Memory B cell (primary cell): ENCODE measurements around the gene C11orf86.

Experiments
- ATAC-seq: fragments of 150-1000 bp; cut with Tn5 transposase; 2 replicates; pipeline ENCODE4 v1.10.0; 2021; ENCODE audit warnings: low read depth, mild to moderate bottlenecking, moderate library complexity
- DNase-seq, 2 donors: peaks; one replicate each; pipeline ENCODE4 v3.0.0; 2022; ENCODE audit warnings: low spot score in 2 of 2
- H3K27ac Mint-ChIP-seq: one replicate; pipeline ENCODE4 v1.8.0; 2022; ENCODE audit warnings: mild to moderate bottlenecking, moderate library complexity, mixed read lengths
- H3K27me3 Mint-ChIP-seq: one replicate; pipeline ENCODE4 v1.8.0; 2022; ENCODE audit warnings: mixed read lengths
- H3K36me3 Mint-ChIP-seq: one replicate; pipeline ENCODE4 v1.8.0; 2022; ENCODE audit warnings: mild to moderate bottlenecking, mixed read lengths
- H3K4me1 Mint-ChIP-seq: one replicate; pipeline ENCODE4 v1.8.0; 2022; ENCODE audit warnings: mixed read lengths
- H3K4me3 Mint-ChIP-seq: one replicate; pipeline ENCODE4 v1.8.0; 2022; ENCODE audit warnings: mild to moderate bottlenecking, moderate library complexity, mixed read lengths
- H3K9me3 Mint-ChIP-seq: one replicate; pipeline ENCODE4 v1.8.0; 2022; ENCODE audit warnings: mixed read lengths

C11orf86 gene

GRCh38 chr11:67016550-67016949 is 41.4 kb downstream of the C11orf86 start:
- Mint-ChIP-seq H3K36me3 (no peaks in the 10 kb centered on the region), H3K27me3 (peaks cover 22% of the 10 kb centered on the region), H3K4me1 (peaks cover 2% of the 10 kb centered on the region), H3K9me3 (peaks cover 3% of the 10 kb centered on the region), H3K4me3 (no peak overlapping the region), H3K27ac (no peak overlapping the region)
- no peak for DNase-seq
- no peak for ATAC-seq

- peaks cover 29% of the 10 kb centered on the region for H3K27me3 Mint-ChIP-seq
- DNase-seq (no peak), ATAC-seq (no peak)
- H3K4me3 Mint-ChIP-seq, result no peak overlapping the region
- no peak overlapping the region for H3K27ac Mint-ChIP-seq
- H3K36me3 Mint-ChIP-seq, result peaks cover 2% of the 10 kb centered on the region
- peaks cover 19% of the 10 kb centered on the region for H3K4me1 Mint-ChIP-seq
- H3K9me3 Mint-ChIP-seq, result peaks cover 3% of the 10 kb centered on the region
Observed at GRCh38 chr11:67020949-67021348, 45.8 kb downstream of the C11orf86 start.

- Mint-ChIP-seq H3K4me3 (no peak overlapping the region), H3K4me1 (peaks cover 23% of the 10 kb centered on the region), H3K27me3 (peaks cover 29% of the 10 kb centered on the region), H3K27ac (no peak overlapping the region), H3K9me3 (peaks cover 3% of the 10 kb centered on the region), H3K36me3 (peaks cover 2% of the 10 kb centered on the region)
- ATAC-seq (no peak), DNase-seq (no peak)
Observed at GRCh38 chr11:67022341-67022933, 47.3 kb downstream of the C11orf86 start.

- Mint-ChIP-seq H3K9me3 (peaks cover 3% of the 10 kb centered on the region), H3K27ac (no peak within 1 kb of the TSS), H3K4me1 (peaks cover 31% of the 10 kb centered on the region), H3K4me3 (peak within 1 kb of the TSS; percentile 39), H3K36me3 (peaks cover 2% of the 10 kb centered on the region), H3K27me3 (peaks cover 29% of the 10 kb centered on the region)
- DNase-seq (no peak), ATAC-seq (no peak)
Observed at GRCh38 chr11:67022961-67023956, 48.2 kb downstream of the C11orf86 start, which contains the start of gene SYT12. Gene SYT12, plus strand, starts transcription at chr11:67023134. Its CDS starts 7,011 bp downstream, at chr11:67030145.

GRCh38 chr11:67023957-67024353 is 48.9 kb downstream of the C11orf86 start:
- H3K4me3 Mint-ChIP-seq, result peak overlapping the region; percentile 39
- peaks cover 35% of the 10 kb centered on the region for H3K4me1 Mint-ChIP-seq
- H3K36me3 Mint-ChIP-seq, result peaks cover 2% of the 10 kb centered on the region
- H3K9me3 Mint-ChIP-seq, result no peaks in the 10 kb centered on the region
- H3K27me3 Mint-ChIP-seq, result peaks cover 26% of the 10 kb centered on the region
- no peak for DNase-seq
- ATAC-seq, result no peak
- no peak overlapping the region for H3K27ac Mint-ChIP-seq

- Mint-ChIP-seq H3K9me3 (no peaks in the 10 kb centered on the region), H3K36me3 (peaks cover 2% of the 10 kb centered on the region), H3K27me3 (peaks cover 29% of the 10 kb centered on the region), H3K27ac (no peak overlapping the region), H3K4me3 (no peak overlapping the region), H3K4me1 (peaks cover 35% of the 10 kb centered on the region)
- ATAC-seq (no peak), DNase-seq (no peak)
Observed at GRCh38 chr11:67024410-67024809, 49.3 kb downstream of the C11orf86 start.

- H3K36me3 Mint-ChIP-seq, result peaks cover 2% of the 10 kb centered on the region
- H3K4me1 Mint-ChIP-seq, result peaks cover 37% of the 10 kb centered on the region
- no peak overlapping the region for H3K4me3 Mint-ChIP-seq
- ATAC-seq (no peak), DNase-seq (no peak)
- H3K27ac Mint-ChIP-seq, result no peak overlapping the region
- H3K27me3 Mint-ChIP-seq, result peaks cover 29% of the 10 kb centered on the region
- no peaks in the 10 kb centered on the region for H3K9me3 Mint-ChIP-seq
Observed at GRCh38 chr11:67024966-67025365, 49.9 kb downstream of the C11orf86 start.

- Mint-ChIP-seq H3K27me3 (peaks cover 29% of the 10 kb centered on the region), H3K9me3 (no peaks in the 10 kb centered on the region), H3K36me3 (peaks cover 2% of the 10 kb centered on the region), H3K27ac (no peak overlapping the region), H3K4me1 (peaks cover 41% of the 10 kb centered on the region), H3K4me3 (no peak overlapping the region)
- ATAC-seq (no peak), DNase-seq (no peak)
Observed at GRCh38 chr11:67025750-67026149, 50.6 kb downstream of the C11orf86 start.
